Measurements from ENCODE around the gene POU6F2.
A peak's percentile ranks its signal among the peaks of the same experiment; 100 is the strongest.
"Not testable (repeated sequence)": the region's sequence is repeated elsewhere in the genome, so short reads cannot be mapped to it uniquely, and the experiment has no call there.

POU6F2 gene

GRCh38 chr7:39374436-39375040, 396.8 kb downstream of the POU6F2 start:
- no peak for DNase-seq

- no peak for DNase-seq
These were observed 397.6 kb downstream of the POU6F2 start for GRCh38 chr7:39375047-39375873.

GRCh38 chr7:39375874-39376190, 398.1 kb downstream of the POU6F2 start:
- DNase-seq, result no peak

DNA sequence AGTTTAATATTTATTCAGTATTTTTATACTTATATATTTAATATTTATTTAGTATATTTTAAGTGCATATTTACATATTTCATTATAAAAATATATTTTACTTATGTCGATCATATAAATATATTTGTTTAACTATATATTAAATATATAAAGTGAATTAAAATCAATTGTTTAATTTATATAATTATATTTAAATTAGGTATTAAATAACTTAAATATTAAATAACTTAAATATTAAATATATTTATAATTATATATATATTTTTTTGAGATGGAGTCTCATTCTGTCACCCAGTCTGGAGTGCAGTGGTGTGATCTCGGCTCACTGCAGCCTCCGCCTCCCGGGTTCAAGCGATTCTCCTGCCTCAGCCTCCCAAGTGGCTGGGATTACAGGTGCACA, 399.2 kb downstream of the POU6F2 start:
- not testable (repeated sequence) for DNase-seq

DNA sequence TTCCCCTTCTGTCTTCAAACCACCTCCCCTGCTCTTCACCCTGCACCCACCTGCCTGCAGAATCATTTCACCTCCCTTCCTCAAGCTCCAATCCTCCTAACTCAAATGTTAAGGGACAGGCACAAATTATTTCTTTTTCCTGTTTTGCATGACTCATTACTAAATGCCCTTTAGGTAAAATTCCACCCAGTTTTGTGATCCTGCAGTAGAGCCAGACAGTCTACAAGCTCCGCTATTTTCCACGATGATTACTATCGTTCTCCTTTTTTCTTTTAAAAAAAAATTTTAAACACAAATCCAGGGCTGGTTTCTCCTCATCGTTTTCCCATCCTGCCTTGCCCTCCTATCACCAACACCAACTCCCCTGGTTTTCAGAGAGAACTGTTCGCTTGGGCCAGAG, 401.7 kb downstream of the POU6F2 start:
- no peak for DNase-seq

- no peak for DNase-seq
These were observed 405.4 kb downstream of the POU6F2 start for GRCh38 chr7:39383136-39383535.

GRCh38 chr7:39384386-39384785, 406.7 kb downstream of the POU6F2 start:
- DNase-seq, result no peak

- DNase-seq, result no peak
These were observed 409.0 kb downstream of the POU6F2 start for GRCh38 chr7:39386718-39387117.

GRCh38 chr7:39392151-39392550, 414.4 kb downstream of the POU6F2 start:
- no peak for DNase-seq

GRCh38 chr7:39394105-39394680, 416.5 kb downstream of the POU6F2 start:
- no peak for DNase-seq

GRCh38 chr7:39399458-39399857, 421.7 kb downstream of the POU6F2 start:
- no peak for DNase-seq

- no peak for DNase-seq
These were observed 422.3 kb downstream of the POU6F2 start for GRCh38 chr7:39399986-39400385.

DNA sequence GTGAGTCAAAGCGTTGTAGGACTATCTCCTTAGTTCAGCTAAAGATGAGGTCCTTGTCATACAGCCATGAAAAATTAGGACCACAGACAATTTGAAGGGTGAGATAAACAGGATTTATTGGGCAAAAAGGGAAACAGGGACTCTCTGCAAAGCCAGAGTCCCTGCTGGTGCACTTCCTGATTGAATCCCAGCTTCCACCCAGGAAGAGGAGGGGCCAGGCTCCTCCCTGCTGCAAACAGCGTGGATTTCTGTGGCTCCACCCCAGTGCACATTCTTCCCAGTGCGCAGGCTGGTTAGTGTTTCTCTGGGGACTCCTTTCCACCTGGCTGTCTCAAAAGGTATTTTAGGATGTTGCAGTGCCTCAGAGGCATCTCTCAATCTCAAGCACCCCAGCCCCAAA, 423.1 kb downstream of the POU6F2 start:
- no peak for DNase-seq

- no peak for DNase-seq
These were observed 424.3 kb downstream of the POU6F2 start for GRCh38 chr7:39402034-39402433.

DNA sequence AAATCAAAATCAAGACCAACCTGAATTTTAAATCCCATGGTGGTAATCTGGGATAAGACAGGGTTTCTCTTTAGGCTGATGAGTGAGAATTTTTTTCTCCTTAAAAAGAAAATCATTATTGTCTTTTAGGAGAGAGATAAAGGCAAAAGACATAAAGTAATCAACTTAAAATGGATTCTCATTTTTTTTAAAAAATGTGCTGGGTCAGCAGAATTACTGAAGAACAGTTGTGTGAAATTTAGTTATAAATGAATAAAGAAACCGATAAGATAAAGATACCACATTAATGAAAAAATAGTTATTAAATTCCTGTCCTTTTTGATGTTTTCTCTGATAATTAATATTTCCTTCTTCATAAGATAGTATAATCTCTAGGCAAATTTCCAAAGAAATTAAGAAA, 427.2 kb downstream of the POU6F2 start:
- no peak for DNase-seq

DNA sequence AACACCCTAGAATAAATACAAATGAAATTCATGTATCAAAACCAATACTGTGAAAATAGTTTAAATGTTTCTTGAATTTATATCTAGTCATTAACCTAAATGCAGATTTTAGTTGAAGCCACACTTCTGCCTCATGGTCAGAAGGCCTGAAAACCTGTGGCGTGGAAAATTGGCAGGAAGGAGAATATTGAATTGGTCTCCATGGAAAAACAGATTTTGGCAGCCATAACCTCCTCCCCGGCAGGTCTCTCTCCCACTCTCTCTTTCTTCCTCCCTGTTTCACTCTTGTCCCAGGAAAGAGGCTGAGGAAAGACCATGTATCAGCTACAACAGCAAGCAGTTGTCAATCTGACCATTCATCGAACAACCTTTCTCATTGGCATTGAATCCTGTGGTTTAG, 427.9 kb downstream of the POU6F2 start:
- no peak for DNase-seq

DNA sequence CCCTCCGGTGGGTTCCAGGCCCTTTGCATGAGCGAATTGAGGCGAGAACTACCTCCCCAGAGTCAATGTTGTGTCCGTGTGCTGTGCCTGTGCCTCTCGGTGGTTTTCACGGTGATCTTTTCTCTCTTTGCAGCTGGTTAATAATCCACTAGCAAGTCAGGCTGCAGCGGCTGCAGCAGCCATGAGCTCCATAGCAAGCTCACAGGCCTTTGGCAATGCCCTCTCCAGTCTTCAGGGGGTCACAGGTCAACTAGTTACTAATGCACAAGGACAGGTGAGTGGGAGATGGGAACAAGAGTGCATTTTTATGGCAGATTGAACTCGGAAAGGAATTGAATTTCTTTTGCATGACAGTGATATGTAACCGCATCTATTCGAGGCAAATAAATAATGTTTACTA, 428.8 kb downstream of the POU6F2 start:
- no peak for DNase-seq

- DNase-seq, result no peak
These were observed 429.4 kb downstream of the POU6F2 start for GRCh38 chr7:39407137-39407536.

DNA sequence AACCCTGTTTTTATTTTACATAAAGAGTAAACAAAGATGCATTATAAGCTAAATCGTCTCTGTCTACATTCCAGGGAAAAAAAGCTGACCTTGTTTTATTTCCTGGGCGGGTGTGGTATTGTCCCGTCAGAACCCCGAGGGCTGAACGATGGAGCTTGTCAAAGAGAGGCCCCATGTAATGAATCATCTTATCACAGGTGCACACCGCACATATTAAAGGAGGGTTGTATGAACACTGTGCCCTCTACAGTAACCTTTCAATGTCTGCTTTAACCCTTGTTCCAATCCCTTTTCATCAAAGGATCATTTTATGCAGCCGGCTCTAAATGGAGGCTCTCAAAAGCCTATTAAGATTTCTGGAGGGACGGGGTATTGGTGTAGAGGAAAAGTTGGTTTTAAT, 430.0 kb downstream of the POU6F2 start:
- DNase-seq, result no peak

DNA sequence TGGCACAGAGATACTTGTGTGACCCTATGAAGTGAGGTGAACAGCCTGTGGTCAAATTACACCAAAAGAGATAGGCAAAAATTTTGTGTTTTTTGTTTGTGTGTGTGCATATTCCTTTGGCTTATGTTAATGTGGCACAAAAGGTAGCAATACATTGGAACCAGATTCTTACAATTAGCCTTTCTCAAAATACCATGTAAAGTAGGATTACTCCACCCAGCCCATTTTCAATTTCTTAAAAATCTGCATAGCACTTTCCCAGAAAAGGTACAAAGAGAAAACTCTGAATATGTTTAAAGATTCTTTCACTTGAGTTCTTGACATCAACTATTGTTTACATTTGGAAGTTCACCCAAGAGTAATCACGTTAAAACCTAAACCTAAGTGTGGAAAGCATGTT, 431.2 kb downstream of the POU6F2 start:
- DNase-seq, result no peak

GRCh38 chr7:39410582-39410981, 432.9 kb downstream of the POU6F2 start:
- no peak for DNase-seq

- no peak for DNase-seq
These were observed 436.0 kb downstream of the POU6F2 start for GRCh38 chr7:39413636-39414223.

DNA sequence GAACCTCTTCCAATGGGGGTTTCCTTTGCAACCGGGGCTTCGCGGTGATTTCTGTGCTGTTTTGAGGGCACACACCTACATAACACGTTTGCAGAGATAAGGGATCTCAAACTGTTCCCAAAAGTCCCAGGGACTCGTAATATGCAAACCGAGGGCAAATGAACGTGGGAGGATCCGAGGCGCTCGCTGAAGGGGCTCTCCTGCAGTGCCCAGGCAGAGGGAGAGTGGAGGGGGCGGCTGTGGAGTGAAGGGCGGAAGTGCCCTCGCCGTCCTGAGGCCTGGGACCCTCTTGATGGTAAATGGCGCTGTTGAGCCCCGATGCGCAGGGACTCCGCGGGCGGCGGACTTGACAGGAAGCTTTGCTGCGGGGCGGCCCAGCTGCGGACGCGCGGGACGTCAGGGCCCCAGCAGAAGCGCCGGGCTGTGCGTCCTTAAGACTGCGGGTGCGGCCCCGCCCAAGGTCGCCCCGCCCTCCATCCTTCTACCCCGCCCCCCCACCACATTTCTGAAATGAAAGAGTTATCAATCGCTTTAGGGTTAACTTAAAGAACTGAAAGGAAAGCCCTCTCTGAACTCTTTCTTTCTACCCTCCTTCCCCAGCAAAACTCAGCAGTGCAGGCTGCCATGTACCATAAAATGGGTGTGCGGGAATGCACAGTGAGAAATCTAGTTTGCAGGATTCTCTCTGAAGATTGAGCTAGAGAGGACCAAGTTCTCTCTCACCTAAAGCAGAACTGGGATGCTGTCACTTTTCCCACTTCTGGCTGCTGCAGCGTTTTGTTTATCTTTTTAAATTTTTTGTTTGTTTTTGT, 436.7 kb downstream of the POU6F2 start:
- DNase-seq, result peak; percentile 6
